ENCODE data around the gene PAM16. TPM values are rescaled to one million over a fixed set of nuclear protein-coding genes. Genes with fewer than 3 reads are reported as not detected.

PAM16 gene
- total and polyA plus RNA-seq, 9 of the 15 experiments (the other 6 are each of a cell fraction or from before 2014, with no cell fraction given), result 38.7 to 273 (median 79.3) TPM

- Histone ChIP-seq H3K9ac (ENCODE audit: insufficient read depth in 1 of 2, low read depth in 2 of 2, low read length in 2 of 2) (peak overlapping the region in 1 of 2 experiments; percentile 91; a peak in 2 of 4 replicates), H3K4me2 (ENCODE audit: insufficient read depth, low read length) (no peak overlapping the region), H3K4me3 (no peak overlapping the region), H3K79me2 (ENCODE audit: control insufficient read depth, insufficient read depth, low read length) (peaks cover 12% of the 10 kb centered on the region), H3K9me1 (ENCODE audit: control insufficient read depth, insufficient read depth, low read length) (no peaks in the 10 kb centered on the region), H3K27me3 (ENCODE audit: control insufficient read depth in 2 of 2, insufficient read depth in 2 of 2, low read length in 2 of 2) (no peaks in the 10 kb centered on the region), H3K9me3 (replicated peaks; ENCODE audit: control insufficient read depth, insufficient read depth, low read depth, low read length) (no peaks in the 10 kb centered on the region), H4K20me1 (replicated peaks; ENCODE audit: control insufficient read depth, insufficient read depth, low read length) (peaks cover 2% of the 10 kb centered on the region; the same call in 1 of the 2 replicates), H3K36me3 (ENCODE audit: control insufficient read depth, insufficient read depth, low read length) (peaks cover 16% of the 10 kb centered on the region; the same call in 2 of the 3 replicates), H3K4me1 (replicated peaks in 1 of 2; ENCODE audit: control insufficient read depth in 2 of 2, insufficient read depth in 2 of 2, low read length in 2 of 2) (peaks cover 44 to 77% of the 10 kb centered on the region in 2 experiments), H3K27ac (ENCODE audit: extremely low read depth, low read depth, low read length) (no peak overlapping the region), H2AFZ (ENCODE audit: low read depth, low read length) (no peak overlapping the region)
- no peak for FAIRE-seq
- in situ Hi-C loops (cut with MboI) (no loop called here), intact Hi-C loops (cut with micrococcal nuclease) (no loop called here)
- BruUV-seq (replicated peaks), result no TSS peak
- ATAC-seq, result no peak
- 77% methylated on average over 11 of the region's 13 CpGs for WGBS (ENCODE audit: insufficient coverage, low coverage, missing lambda C conversion rate)
- POLR2A ChIA-PET, result interaction anchor here (0.9 kb wide), 1 partner anchor 12 kb away, joined by 3 read pairs; no protein-coding TSS in a partner anchor
- no peak for DNase-seq (ENCODE audit: extremely low read depth in 1 of 4, low spot score in 3 of 4)
- CTCF ChIA-PET (ENCODE audit: low intra/inter-chr PET ratio), result no interaction called here
- TF ChIP-seq GMEB1 (CRISPR knock-in tag; IDR thresholded peaks at IDR 0.05), result no peak
- no peak for TF ChIP-seq MYBL2 (IDR thresholded peaks at IDR 0.05; ENCODE audit: low read depth)
- TF ChIP-seq MYBL2 (CRISPR knock-in tag; IDR thresholded peaks at IDR 0.05; ENCODE audit: borderline replicate concordance), result no peak
- TF ChIP-seq BDP1 (IDR thresholded peaks at IDR 0.05; ENCODE audit: insufficient read depth, insufficient read length), result no peak
- TF ChIP-seq PTBP1 (IDR thresholded peaks at IDR 0.05; ENCODE audit: low read depth, low read length), result no peak
- no peak for TF ChIP-seq NCOA6 (IDR thresholded peaks at IDR 0.05)
- TF ChIP-seq POU5F1 (IDR thresholded peaks at IDR 0.05; ENCODE audit: borderline replicate concordance, low read depth, low read length, partially characterized antibody), result no peak
- no peak for TF ChIP-seq RNF219 (CRISPR knock-in tag; IDR thresholded peaks at IDR 0.05)
- no peak for TF ChIP-seq MNT (conservative IDR thresholded peaks at IDR 0.05)
- no peak for TF ChIP-seq ZC3H8 (IDR thresholded peaks at IDR 0.05)
- no peak for TF ChIP-seq SIN3A (IDR thresholded peaks at IDR 0.05; ENCODE audit: borderline replicate concordance in 2 of 2, control insufficient read depth in 1 of 2, low read depth in 2 of 2, low read length in 2 of 2)
- TF ChIP-seq KLF13 (tag; IDR thresholded peaks at IDR 0.05; ENCODE audit: borderline replicate concordance, low read depth), result no peak
Measured at GRCh38 chr16:4369007-4369733, 18.0 kb upstream of the PAM16 start.

All from K562 (cell line).